ENCODE measurements around the gene PTPRT.

The PTPRT gene

DNA sequence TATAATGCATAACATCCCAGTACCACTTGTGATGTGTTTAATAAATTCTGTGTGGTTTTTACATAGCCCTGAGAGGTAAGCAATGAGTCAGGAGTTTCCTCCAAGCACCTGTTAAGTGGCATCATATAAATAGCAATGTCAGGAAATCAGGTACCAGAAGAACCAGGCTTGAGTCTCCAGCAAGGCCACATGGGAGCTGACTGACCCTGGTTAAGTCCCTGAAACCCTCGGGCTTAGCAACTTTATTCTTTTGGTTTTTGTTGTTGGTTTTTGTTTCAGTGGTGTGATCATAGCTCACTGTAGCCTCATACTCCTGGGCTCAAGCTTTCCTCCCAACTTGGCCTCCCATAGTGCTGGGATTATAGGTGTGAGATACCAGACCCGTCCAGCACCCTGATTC is 70.0 kb downstream of the PTPRT start:
- DNase-seq (ENCODE audit: extremely low spot score): no peak
- TF ChIP-seq, protein P1, sequence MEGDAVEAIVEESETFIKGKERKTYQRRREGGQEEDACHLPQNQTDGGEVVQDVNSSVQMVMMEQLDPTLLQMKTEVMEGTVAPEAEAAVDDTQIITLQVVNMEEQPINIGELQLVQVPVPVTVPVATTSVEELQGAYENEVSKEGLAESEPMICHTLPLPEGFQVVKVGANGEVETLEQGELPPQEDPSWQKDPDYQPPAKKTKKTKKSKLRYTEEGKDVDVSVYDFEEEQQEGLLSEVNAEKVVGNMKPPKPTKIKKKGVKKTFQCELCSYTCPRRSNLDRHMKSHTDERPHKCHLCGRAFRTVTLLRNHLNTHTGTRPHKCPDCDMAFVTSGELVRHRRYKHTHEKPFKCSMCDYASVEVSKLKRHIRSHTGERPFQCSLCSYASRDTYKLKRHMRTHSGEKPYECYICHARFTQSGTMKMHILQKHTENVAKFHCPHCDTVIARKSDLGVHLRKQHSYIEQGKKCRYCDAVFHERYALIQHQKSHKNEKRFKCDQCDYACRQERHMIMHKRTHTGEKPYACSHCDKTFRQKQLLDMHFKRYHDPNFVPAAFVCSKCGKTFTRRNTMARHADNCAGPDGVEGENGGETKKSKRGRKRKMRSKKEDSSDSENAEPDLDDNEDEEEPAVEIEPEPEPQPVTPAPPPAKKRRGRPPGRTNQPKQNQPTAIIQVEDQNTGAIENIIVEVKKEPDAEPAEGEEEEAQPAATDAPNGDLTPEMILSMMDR (IDR thresholded peaks at IDR 0.05; ENCODE audit: control extremely low read depth, extremely low read depth, low read depth, missing control alignments): no peak
- ChIA-PET CTCF (no interaction called here), POLR2A (no interaction called here)

- no peak for DNase-seq (ENCODE audit: extremely low spot score)
- ChIA-PET CTCF (no interaction called here), POLR2A (no interaction called here)
- TF ChIP-seq, protein P1 (IDR thresholded peaks at IDR 0.05; ENCODE audit: control extremely low read depth, extremely low read depth, low read depth, missing control alignments): no peak
Measured at GRCh38 chr20:43102394-43102793, 87.3 kb downstream of the PTPRT start.

GRCh38 chr20:43096931-43097260 is 92.8 kb downstream of the PTPRT start:
- TF ChIP-seq, protein P1 (IDR thresholded peaks at IDR 0.05; ENCODE audit: control extremely low read depth, extremely low read depth, low read depth, missing control alignments): no peak
- CTCF ChIA-PET: no interaction called here
- POLR2A ChIA-PET: no interaction called here
- DNase-seq (ENCODE audit: extremely low spot score): no peak

GRCh38 chr20:43096126-43096930 is 93.4 kb downstream of the PTPRT start:
- ChIA-PET CTCF (no interaction called here), POLR2A (no interaction called here)
- TF ChIP-seq, protein P1 (IDR thresholded peaks at IDR 0.05; ENCODE audit: control extremely low read depth, extremely low read depth, low read depth, missing control alignments): no peak
- no peak for DNase-seq (ENCODE audit: extremely low spot score)

- TF ChIP-seq, protein P1 (IDR thresholded peaks at IDR 0.05; ENCODE audit: control extremely low read depth, extremely low read depth, low read depth, missing control alignments): no peak
- POLR2A ChIA-PET: no interaction called here
- no peak for DNase-seq (ENCODE audit: extremely low spot score)
- CTCF ChIA-PET: no interaction called here
Measured at GRCh38 chr20:43095034-43095433, 94.7 kb downstream of the PTPRT start.

- TF ChIP-seq, protein P1 (IDR thresholded peaks at IDR 0.05; ENCODE audit: control extremely low read depth, extremely low read depth, low read depth, missing control alignments): no peak
- no peak for DNase-seq (ENCODE audit: extremely low spot score)
- POLR2A ChIA-PET: no interaction called here
- CTCF ChIA-PET: no interaction called here
Measured at GRCh38 chr20:43092386-43093088, 97.2 kb downstream of the PTPRT start.

Data from GM10248 (cell line).